Nephron progenitor cell (in vitro differentiated cells): ENCODE measurements around the gene SYTL2.

ENCODE experiments used
- DNase-seq: peaks from one replicate; pipeline ENCODE4 v3.0.0; 2021
- H3K27ac Mint-ChIP-seq: 2 replicates; pipeline ENCODE4 v1.8.0; 2021; ENCODE audit warnings: mild to moderate bottlenecking, moderate library complexity, mixed read lengths
- H3K27me3 Mint-ChIP-seq: 2 replicates; pipeline ENCODE4 v1.8.0; 2021; ENCODE audit warnings: mild to moderate bottlenecking, low read depth, mixed read lengths; ENCODE audit not compliant: poor library complexity
- H3K36me3 Mint-ChIP-seq: 2 replicates; pipeline ENCODE4 v1.8.0; 2021; ENCODE audit warnings: low read depth, mixed read lengths
- H3K4me1 Mint-ChIP-seq: 2 replicates; pipeline ENCODE4 v1.8.0; 2021; ENCODE audit warnings: mixed read lengths
- H3K4me3 Mint-ChIP-seq: 2 replicates; pipeline ENCODE4 v1.8.0; 2021; ENCODE audit warnings: mild to moderate bottlenecking, moderate library complexity, mixed read lengths
- H3K9me3 Mint-ChIP-seq: 2 replicates; pipeline ENCODE4 v1.8.0; 2021; ENCODE audit warnings: mild to moderate bottlenecking, moderate library complexity, mixed read lengths
- TF ChIP-seq, protein P1 (sequence below): fragments of 200-600 bp; sonication (generic); IDR thresholded peaks from 2 replicates; pipeline ENCODE4 v1.5.0; 2021; ENCODE audit warnings: antibody characterized with exemption

The SYTL2 gene

DNA sequence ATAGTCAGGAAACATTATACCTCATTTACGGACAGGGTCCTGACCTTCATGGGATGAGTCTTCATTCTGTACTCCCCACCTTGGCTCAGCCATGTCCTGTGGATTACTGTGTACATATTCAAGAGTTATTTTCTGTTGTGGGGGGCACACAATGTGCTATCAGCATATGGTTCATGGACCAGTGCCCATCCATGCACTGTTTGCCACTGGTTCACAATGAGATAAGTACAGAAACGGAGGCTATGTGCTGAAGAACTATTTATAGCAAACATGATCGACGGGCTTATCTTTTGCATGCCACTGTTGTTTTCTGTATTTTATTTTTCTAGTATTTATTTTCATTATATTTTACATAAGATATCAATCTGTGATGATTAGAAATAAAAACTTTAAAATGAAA lies 68.6 kb downstream of the SYTL2 start:
- H3K9me3 Mint-ChIP-seq = no peaks in the 10 kb centered on the region
- H3K4me3 Mint-ChIP-seq = no peak overlapping the region
- peaks cover 23% of the 10 kb centered on the region for H3K4me1 Mint-ChIP-seq
- no peak overlapping the region for H3K27ac Mint-ChIP-seq
- TF ChIP-seq, protein P1, sequence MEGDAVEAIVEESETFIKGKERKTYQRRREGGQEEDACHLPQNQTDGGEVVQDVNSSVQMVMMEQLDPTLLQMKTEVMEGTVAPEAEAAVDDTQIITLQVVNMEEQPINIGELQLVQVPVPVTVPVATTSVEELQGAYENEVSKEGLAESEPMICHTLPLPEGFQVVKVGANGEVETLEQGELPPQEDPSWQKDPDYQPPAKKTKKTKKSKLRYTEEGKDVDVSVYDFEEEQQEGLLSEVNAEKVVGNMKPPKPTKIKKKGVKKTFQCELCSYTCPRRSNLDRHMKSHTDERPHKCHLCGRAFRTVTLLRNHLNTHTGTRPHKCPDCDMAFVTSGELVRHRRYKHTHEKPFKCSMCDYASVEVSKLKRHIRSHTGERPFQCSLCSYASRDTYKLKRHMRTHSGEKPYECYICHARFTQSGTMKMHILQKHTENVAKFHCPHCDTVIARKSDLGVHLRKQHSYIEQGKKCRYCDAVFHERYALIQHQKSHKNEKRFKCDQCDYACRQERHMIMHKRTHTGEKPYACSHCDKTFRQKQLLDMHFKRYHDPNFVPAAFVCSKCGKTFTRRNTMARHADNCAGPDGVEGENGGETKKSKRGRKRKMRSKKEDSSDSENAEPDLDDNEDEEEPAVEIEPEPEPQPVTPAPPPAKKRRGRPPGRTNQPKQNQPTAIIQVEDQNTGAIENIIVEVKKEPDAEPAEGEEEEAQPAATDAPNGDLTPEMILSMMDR = no peak
- H3K27me3 Mint-ChIP-seq = peaks cover 6% of the 10 kb centered on the region
- DNase-seq = no peak
- H3K36me3 Mint-ChIP-seq = no peaks in the 10 kb centered on the region

DNA sequence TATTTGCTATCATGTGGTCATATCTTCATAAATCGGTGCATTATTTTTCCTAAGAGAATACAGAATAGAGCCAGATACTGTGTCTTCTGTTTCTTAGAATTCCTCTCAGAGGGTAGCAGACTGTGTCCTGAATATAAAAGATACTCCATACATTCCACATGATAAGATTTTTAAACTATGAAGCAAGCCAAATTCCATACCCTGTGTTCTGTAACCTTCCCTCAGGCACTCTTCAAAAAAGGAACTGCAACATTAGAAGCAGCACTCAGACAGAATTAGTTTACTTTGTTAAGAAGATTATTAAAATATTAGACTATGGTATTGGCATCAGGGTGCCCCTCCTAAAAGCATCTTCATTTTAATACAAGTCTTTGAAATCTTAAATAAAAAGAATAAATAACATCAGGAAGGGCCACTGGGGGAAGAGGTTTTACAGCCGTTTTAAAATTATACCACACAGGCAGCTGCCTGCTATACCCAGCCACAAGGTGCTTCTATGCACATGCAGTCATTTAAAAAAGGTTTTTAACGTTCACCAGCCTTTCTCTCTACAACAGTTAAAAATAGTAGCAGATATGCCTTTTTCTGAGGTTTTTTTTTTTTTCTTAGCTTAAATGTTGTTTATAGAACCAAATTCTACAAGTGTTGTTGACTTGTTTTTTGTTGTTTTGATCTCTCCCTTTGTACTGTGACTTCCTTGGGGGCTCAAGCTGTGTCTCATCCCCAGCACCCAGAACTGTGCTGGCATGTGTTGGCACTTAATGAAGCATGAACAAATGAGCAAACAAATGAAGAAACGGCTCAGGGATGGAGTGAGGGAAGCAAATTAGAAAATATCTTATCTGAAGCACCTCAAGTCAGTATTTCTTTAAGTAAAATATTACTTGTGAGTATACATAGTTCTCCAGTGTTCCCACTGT lies 70.2 kb downstream of the SYTL2 start:
- Mint-ChIP-seq H3K36me3 (no peaks in the 10 kb centered on the region), H3K4me3 (no peak overlapping the region), H3K4me1 (peaks cover 37% of the 10 kb centered on the region), H3K27me3 (peaks cover 5% of the 10 kb centered on the region), H3K27ac (no peak overlapping the region), H3K9me3 (no peaks in the 10 kb centered on the region)
- no peak for DNase-seq
- TF ChIP-seq, protein P1 = no peak

DNA sequence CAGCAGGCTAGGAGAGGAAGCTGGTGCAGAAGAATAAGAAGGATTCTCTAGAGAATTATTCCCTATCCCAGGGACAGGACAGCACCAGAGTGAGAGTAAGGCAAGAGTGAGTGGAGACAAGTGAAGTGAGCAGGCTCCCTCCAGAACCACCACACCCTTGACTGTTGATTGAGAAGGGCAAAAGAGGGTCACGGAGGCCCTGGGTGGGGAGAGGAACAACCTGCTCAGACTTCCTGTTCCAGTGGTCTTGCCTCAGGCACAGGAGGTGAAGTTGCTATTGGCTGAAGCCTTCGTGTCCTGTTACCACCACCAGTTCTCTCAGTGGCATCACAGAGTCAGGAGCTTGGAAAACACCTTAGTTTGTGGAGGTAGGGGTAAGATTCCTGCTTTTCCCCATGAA lies 73.2 kb downstream of the SYTL2 start:
- Mint-ChIP-seq H3K36me3 (no peaks in the 10 kb centered on the region), H3K9me3 (no peaks in the 10 kb centered on the region), H3K27me3 (peaks cover 3% of the 10 kb centered on the region), H3K4me1 (peaks cover 34% of the 10 kb centered on the region), H3K4me3 (no peak overlapping the region), H3K27ac (no peak overlapping the region)
- no peak for DNase-seq
- TF ChIP-seq, protein P1 = no peak

DNA sequence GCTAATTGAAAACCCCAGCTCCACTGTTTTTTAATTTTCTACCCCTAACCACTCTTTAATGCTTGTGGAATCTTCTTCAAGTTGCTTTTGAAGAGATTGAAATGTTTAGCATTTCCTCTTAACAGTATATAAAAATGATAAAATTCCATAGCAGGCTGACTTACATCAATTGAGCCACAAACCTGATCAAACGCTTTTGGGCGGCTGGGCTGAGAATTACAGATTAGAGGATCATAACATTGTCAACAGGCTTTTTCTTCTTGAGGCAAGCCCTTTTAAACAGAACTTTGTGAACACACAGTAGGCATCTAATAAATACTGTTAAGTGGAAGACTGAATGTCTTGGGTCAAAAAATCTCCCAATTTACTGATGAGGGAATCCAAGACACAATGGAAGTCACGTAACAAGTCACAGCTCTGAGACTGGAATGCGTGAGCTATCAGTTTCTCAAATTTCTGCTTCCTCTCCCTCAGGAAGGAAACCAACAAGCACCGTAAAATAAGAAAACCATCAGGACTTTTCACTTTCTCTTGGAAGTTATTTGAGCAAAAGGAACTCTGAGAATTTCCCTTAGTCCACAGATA lies 75.0 kb downstream of the SYTL2 start:
- no peak for DNase-seq
- TF ChIP-seq, protein P1 = no peak
- H3K27ac Mint-ChIP-seq = no peak overlapping the region
- H3K27me3 Mint-ChIP-seq = peaks cover 3% of the 10 kb centered on the region
- peaks cover 22% of the 10 kb centered on the region for H3K4me1 Mint-ChIP-seq
- H3K36me3 Mint-ChIP-seq = no peaks in the 10 kb centered on the region
- H3K4me3 Mint-ChIP-seq = no peak overlapping the region
- peaks cover 9% of the 10 kb centered on the region for H3K9me3 Mint-ChIP-seq

DNA sequence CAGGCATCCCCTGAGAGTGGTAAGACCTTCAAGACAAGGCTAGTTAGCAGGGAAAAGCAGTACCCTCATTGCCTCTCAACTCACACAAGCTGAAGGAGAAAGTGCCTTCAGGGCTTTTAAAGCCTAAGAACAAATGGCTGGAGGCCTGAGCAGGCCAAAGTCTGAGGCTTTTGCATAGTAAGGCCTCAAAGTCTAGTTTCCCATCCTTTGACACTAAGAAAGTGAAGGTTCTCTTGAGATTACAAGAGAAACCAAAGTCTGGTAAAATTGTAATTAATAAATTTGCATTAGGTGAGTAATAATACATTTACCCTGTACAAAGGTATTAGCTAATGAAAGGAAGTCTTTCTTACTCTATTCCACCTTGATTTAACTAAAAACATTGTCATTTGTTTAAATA lies 78.0 kb downstream of the SYTL2 start:
- Mint-ChIP-seq H3K36me3 (no peaks in the 10 kb centered on the region), H3K27me3 (no peaks in the 10 kb centered on the region), H3K9me3 (peaks cover 31% of the 10 kb centered on the region), H3K27ac (no peak overlapping the region), H3K4me1 (peaks cover 20% of the 10 kb centered on the region), H3K4me3 (no peak overlapping the region)
- no peak for DNase-seq
- TF ChIP-seq, protein P1 = no peak
